Stimulated activated CD4-positive, alpha-beta T cell treated with anti-CD3 and anti-CD28 coated beads, TNF-alpha, amount 100 ng/mL, for 4 hours (primary cell): ENCODE data around the gene SLC2A5.
"Not testable (repeated sequence)": the region's sequence is repeated elsewhere in the genome, so short reads cannot be mapped to it uniquely, and the experiment has no call there.

Experiments
- DNase-seq, 3 experiments: peaks; one replicate each; pipeline ENCODE4 v3.0.0-alpha.2; 2020; ENCODE audit warnings: low read depth in 3 of 3

The SLC2A5 gene

GRCh38 chr1:9037476-9038337, 31.7 kb downstream of the SLC2A5 start:
- no peak for DNase-seq

- DNase-seq = no peak
Measured at GRCh38 chr1:9035226-9035625, 34.2 kb downstream of the SLC2A5 start.

- no peak for DNase-seq
Measured at GRCh38 chr1:9033363-9033762, 36.1 kb downstream of the SLC2A5 start.

GRCh38 chr1:9031484-9032259, 37.8 kb downstream of the SLC2A5 start:
- no peak for DNase-seq

GRCh38 chr1:9031077-9031476, 38.4 kb downstream of the SLC2A5 start:
- not testable (repeated sequence) for DNase-seq

GRCh38 chr1:9028921-9029705, 40.3 kb downstream of the SLC2A5 start:
- no peak for DNase-seq

- DNase-seq = no peak
Measured at GRCh38 chr1:9027307-9027706, 42.1 kb downstream of the SLC2A5 start.

GRCh38 chr1:9025449-9025848, 44.0 kb downstream of the SLC2A5 start:
- DNase-seq = no peak

- DNase-seq = no peak
Measured at GRCh38 chr1:9024837-9025236, 44.6 kb downstream of the SLC2A5 start.

- no peak for DNase-seq
Measured at GRCh38 chr1:9022773-9023172, 46.7 kb downstream of the SLC2A5 start.

GRCh38 chr1:9022026-9022738, 47.3 kb downstream of the SLC2A5 start:
- not testable (repeated sequence) for DNase-seq

GRCh38 chr1:9020305-9020704, 49.1 kb downstream of the SLC2A5 start:
- DNase-seq = no peak

GRCh38 chr1:9019896-9020295, 49.5 kb downstream of the SLC2A5 start:
- DNase-seq = no peak

- no peak for DNase-seq
Measured at GRCh38 chr1:9018333-9018732, 51.1 kb downstream of the SLC2A5 start.

GRCh38 chr1:9016455-9016854, 53.0 kb downstream of the SLC2A5 start:
- DNase-seq = no peak

- no peak for DNase-seq
Measured at GRCh38 chr1:9014475-9015375, 54.7 kb downstream of the SLC2A5 start.

GRCh38 chr1:9013819-9014218, 55.6 kb downstream of the SLC2A5 start:
- DNase-seq = no peak

GRCh38 chr1:9010781-9011323, 58.6 kb downstream of the SLC2A5 start:
- DNase-seq = no peak

GRCh38 chr1:9009438-9010370, 59.7 kb downstream of the SLC2A5 start:
- DNase-seq = no peak
